Measurements from ENCODE around the gene DICER1. TPM values are rescaled to one million over a fixed set of nuclear protein-coding genes. Genes with fewer than 3 reads are reported as not detected.

DICER1 gene
- total RNA-seq, 3 donors from 2014 or later: 74.9 to 126 (median 78.0) TPM

DNA sequence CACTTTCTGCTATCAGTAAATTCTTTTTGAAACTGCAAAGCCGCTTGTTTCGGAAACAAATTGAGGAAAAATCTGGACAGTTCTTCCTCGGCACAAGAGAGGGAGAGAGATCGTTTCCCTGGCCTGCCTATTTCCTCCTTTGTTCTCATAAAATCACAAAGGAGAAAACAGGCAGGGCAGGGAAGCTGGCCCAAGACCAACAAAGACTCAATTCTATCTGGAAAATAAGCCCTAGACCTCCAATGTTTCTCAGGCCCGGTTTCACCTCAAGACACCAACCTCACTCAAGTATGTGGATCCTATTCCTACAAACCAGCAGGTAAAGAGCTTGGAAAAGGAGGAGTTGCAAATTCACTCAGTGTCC is 19.5 kb downstream of the DICER1 start:
- Histone ChIP-seq H3K9me3 (no peaks in the 10 kb centered on the region), H3K27me3 (no peaks in the 10 kb centered on the region), H3K27ac (peak overlapping the region; percentile 66 to 73), H3K4me3 (no peak overlapping the region), H3K4me1 (peaks cover 0 to 15% of the 10 kb centered on the region in 2 donors), H3K36me3 (no peaks in the 10 kb centered on the region)
- TF ChIP-seq, protein P1, sequence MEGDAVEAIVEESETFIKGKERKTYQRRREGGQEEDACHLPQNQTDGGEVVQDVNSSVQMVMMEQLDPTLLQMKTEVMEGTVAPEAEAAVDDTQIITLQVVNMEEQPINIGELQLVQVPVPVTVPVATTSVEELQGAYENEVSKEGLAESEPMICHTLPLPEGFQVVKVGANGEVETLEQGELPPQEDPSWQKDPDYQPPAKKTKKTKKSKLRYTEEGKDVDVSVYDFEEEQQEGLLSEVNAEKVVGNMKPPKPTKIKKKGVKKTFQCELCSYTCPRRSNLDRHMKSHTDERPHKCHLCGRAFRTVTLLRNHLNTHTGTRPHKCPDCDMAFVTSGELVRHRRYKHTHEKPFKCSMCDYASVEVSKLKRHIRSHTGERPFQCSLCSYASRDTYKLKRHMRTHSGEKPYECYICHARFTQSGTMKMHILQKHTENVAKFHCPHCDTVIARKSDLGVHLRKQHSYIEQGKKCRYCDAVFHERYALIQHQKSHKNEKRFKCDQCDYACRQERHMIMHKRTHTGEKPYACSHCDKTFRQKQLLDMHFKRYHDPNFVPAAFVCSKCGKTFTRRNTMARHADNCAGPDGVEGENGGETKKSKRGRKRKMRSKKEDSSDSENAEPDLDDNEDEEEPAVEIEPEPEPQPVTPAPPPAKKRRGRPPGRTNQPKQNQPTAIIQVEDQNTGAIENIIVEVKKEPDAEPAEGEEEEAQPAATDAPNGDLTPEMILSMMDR (IDR thresholded peaks at IDR 0.05): no peak
- TF ChIP-seq POLR2A (IDR thresholded peaks at IDR 0.05): no peak
- no peak for TF ChIP-seq POLR2AphosphoS5 (IDR thresholded peaks at IDR 0.05)
- DNase-seq (ENCODE audit: low spot score in 2 of 2): no peak
- intact Hi-C loops (cut with DNase I; ENCODE audit: low total_unique reads): no loop called here

DNA sequence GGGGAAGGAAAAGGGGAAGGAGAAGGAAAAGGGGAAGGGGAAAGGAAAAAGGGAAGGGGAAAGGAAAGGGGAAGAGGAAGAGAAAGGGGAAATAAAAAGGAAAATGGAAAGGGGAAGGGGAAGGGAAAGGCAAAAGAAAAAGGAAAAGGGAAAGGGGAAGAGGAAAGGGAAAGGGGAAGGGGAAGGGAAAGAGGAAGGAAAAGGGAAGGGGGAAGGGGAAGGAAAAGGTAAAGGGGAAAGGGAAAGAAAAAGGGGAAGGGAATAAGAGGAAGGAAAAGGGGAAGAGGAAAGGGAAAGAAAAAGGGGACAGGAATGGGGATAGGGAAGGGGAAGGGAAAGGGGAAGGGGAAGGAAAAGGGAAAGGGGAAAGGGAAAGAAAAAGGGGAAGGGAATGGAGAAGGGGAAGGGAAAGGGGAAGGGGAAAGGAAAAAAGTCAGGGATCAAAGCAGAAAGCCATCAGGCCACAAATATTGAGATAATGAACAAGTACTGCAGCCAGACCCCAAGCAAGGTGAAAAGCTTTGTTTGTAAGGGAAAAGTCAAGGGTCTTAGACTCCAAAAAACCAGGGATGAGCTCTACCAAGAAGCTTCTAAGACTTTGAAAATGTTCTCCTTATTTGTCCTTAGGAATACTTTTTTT is 20.0 kb downstream of the DICER1 start:
- no peaks in the 10 kb centered on the region for H3K36me3 ChIP-seq
- intact Hi-C loops (cut with DNase I; ENCODE audit: low total_unique reads): no loop called here
- peaks cover 0 to 15% of the 10 kb centered on the region in 2 donors for H3K4me1 ChIP-seq
- TF ChIP-seq, protein P1 (IDR thresholded peaks at IDR 0.05): no peak
- TF ChIP-seq POLR2AphosphoS5 (IDR thresholded peaks at IDR 0.05): no peak
- TF ChIP-seq POLR2A (IDR thresholded peaks at IDR 0.05): no peak
- no peaks in the 10 kb centered on the region for H3K27me3 ChIP-seq
- peak overlapping the region; percentile 66 to 73 for H3K27ac ChIP-seq
- H3K4me3 ChIP-seq: no peak overlapping the region
- H3K9me3 ChIP-seq: no peaks in the 10 kb centered on the region
- DNase-seq (ENCODE audit: low spot score in 2 of 2): no peak

DNA sequence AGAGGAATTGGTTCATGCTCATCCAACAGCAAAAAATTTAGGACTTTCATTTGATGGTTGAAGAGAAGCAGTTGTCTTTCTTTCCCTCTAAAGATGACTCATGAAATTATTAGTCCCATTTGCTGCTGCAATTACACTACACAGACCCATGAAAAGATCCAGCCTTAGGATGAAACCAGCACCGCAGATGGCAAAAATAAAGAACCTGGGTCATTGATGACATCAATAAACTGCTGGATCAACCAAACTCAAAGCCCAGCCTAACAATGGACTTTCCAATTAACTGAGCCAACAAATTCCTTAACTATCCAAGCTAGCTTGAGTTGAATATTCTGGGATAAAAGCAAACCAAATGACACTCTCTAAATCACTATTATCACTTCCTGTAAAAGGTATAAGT is 20.7 kb downstream of the DICER1 start:
- TF ChIP-seq, protein P1 (IDR thresholded peaks at IDR 0.05): no peak
- no peak for TF ChIP-seq POLR2AphosphoS5 (IDR thresholded peaks at IDR 0.05)
- no peak for TF ChIP-seq POLR2A (IDR thresholded peaks at IDR 0.05)
- Histone ChIP-seq H3K36me3 (no peaks in the 10 kb centered on the region), H3K4me1 (peaks cover 0 to 11% of the 10 kb centered on the region in 2 donors), H3K27me3 (no peaks in the 10 kb centered on the region), H3K27ac (no peak overlapping the region), H3K9me3 (no peaks in the 10 kb centered on the region), H3K4me3 (no peak overlapping the region)
- intact Hi-C loops (cut with DNase I; ENCODE audit: low total_unique reads): no loop called here
- DNase-seq (ENCODE audit: low spot score in 2 of 2): no peak

DNA sequence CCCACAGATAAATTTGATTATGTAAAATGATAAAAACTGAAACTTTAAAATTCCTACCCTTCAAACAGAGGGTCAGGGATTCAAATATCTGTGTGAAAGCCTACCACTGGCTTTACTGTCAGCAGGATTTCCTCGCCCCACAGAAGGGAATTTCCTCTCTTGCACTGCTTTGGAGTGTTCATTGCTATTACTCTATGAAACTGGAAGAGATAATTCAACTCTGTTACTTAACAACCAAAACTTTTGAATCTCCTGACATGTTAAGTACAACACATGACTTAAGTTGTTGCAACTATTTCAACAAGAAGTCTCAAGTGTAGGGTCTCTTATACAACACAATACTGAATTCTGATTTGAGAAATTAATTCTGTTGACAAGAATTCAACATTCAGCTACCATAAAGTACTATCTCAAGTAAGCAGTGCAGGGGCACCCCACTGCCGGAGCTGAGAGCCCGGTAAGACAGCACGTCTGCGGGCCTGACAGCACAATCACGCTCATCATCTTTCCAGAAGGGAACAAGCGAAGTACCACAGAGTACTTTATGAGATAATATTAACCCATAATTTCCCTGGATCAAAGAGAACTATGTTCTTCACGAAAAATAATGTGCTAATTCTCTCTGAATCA is 22.9 kb downstream of the DICER1 start:
- TF ChIP-seq, protein P1 (IDR thresholded peaks at IDR 0.05): no peak
- TF ChIP-seq POLR2AphosphoS5 (IDR thresholded peaks at IDR 0.05): no peak
- H3K4me3 ChIP-seq: no peak overlapping the region
- no peaks in the 10 kb centered on the region for H3K27me3 ChIP-seq
- H3K4me1 ChIP-seq: no peaks in the 10 kb centered on the region
- H3K27ac ChIP-seq: peak overlapping the region in 1 of 2 donors; percentile 2
- intact Hi-C loops (cut with DNase I; ENCODE audit: low total_unique reads): no loop called here
- no peak for DNase-seq (ENCODE audit: low spot score in 2 of 2)
- no peaks in the 10 kb centered on the region for H3K9me3 ChIP-seq
- H3K36me3 ChIP-seq: no peaks in the 10 kb centered on the region

DNA sequence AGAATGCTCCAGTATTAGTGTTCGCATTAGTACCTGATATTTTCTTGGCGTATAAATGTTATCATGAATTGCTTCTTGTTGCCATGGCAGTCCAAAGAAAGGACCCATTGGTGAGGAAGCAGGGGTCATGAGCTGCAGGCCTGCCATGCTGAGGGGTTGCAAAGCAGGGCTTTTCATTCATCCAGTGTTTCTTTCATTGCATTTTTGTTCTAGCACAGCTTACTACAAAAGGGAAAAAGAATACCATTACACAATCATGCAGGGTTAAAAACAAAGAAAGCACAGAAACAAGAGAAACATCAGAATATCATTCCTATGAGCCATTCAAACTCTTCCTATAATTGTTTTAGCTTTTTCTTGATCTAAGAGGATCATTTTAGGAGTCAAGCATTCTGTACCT is 24.0 kb downstream of the DICER1 start:
- Histone ChIP-seq H3K27ac (no peak overlapping the region), H3K4me3 (no peak overlapping the region), H3K36me3 (no peaks in the 10 kb centered on the region), H3K9me3 (no peaks in the 10 kb centered on the region), H3K27me3 (no peaks in the 10 kb centered on the region), H3K4me1 (no peaks in the 10 kb centered on the region)
- no peak for DNase-seq (ENCODE audit: low spot score in 2 of 2)
- TF ChIP-seq, protein P1 (IDR thresholded peaks at IDR 0.05): no peak
- TF ChIP-seq POLR2AphosphoS5 (IDR thresholded peaks at IDR 0.05) (no peak), POLR2A (IDR thresholded peaks at IDR 0.05) (no peak)
- intact Hi-C loops (cut with DNase I; ENCODE audit: low total_unique reads): no loop called here
